GM12873 (cell line): ENCODE results near the gene TGOLN2.

Experiments used
- CTCF ChIP-seq: IDR thresholded peaks from 2 replicates; pipeline ENCODE4 v1.5.1; 2012; ENCODE audit warnings: low read depth, mild to moderate bottlenecking, moderate library complexity, low read length, control low read depth; ENCODE audit not compliant: insufficient read depth; ENCODE audit errors: missing control alignments

Gene TGOLN2

GRCh38 chr2:85318222-85319074 is 9.3 kb downstream of the TGOLN2 start:
- TF ChIP-seq CTCF = no peak

- no peak for TF ChIP-seq CTCF
Measured at GRCh38 chr2:85314884-85315242, 12.9 kb downstream of the TGOLN2 start.

- no peak for TF ChIP-seq CTCF
Measured at GRCh38 chr2:85312404-85312803, 15.4 kb downstream of the TGOLN2 start.

- no peak for TF ChIP-seq CTCF
Measured at GRCh38 chr2:85310330-85310729, 17.5 kb downstream of the TGOLN2 start.

GRCh38 chr2:85309699-85310321 is 18.0 kb downstream of the TGOLN2 start:
- TF ChIP-seq CTCF = no peak

- TF ChIP-seq CTCF = no peak
Measured at GRCh38 chr2:85308896-85309555, 18.8 kb downstream of the TGOLN2 start.

GRCh38 chr2:85308201-85308600 is 19.6 kb downstream of the TGOLN2 start:
- TF ChIP-seq CTCF = no peak
